HCT116 (cell line): ENCODE results near the gene LRRC3C. TPM values are rescaled to one million over a fixed set of nuclear protein-coding genes. Genes with fewer than 3 reads are reported as not detected.
A peak's percentile ranks its signal among the peaks of the same experiment; 100 is the strongest.

ENCODE experiments used
- ATAC-seq: fragments of 200-7000 bp; cut with Tn5 transposase; 2 replicates; pipeline ENCODE4 v1.9.1; 2020; ENCODE audit warnings: mild to moderate bottlenecking, moderate library complexity
- BruUV-seq: library from RNA; stranded (reverse); fragments of 400-500 nt; replicated peaks from 2 replicates; lab custom pipeline; 2021; lab: Mats Ljungman, UMichigan
- CTCF ChIA-PET: fragments of 300-600 bp; sonication (Branson Sonifier 250); formaldehyde crosslinking; loops from one replicate; lab custom pipeline; 2021; ENCODE audit warnings: antibody characterized with exemption; lab: Charles Lee
- POLR2A ChIA-PET: fragments of 300-600, 350-600 bp; sonication (Branson Sonifier 250); formaldehyde crosslinking; loops from one replicate; lab custom pipeline; 2021; ENCODE audit warnings: antibody characterized with exemption; lab: Charles Lee
- RAD21 ChIA-PET, 2 experiments: fragments of 300-600 bp; sonication (Branson Sonifier 250); formaldehyde crosslinking; loops; one replicate each; lab custom pipeline; 2023; ENCODE audit warnings: low total read pairs in 2 of 2; ENCODE audit not compliant: uncharacterized antibody in 2 of 2, unreplicated experiment in 2 of 2, low non-redundant PET in 1 of 2; lab: Charles Lee
- DNase-seq: peaks from one replicate; pipeline ENCODE4 v3.0.0-alpha.2; 2010; ENCODE audit warnings: low read depth, low spot score
- H2AFZ ChIP-seq: fragments of 200-600 bp; shearing (Covaris generic), sonication (generic); 2 replicates; pipeline ENCODE4 v1.6.1; 2017; ENCODE audit warnings: low read depth, mixed run types, mixed read lengths, antibody characterized with exemption, low read length; ENCODE audit not compliant: poor library complexity, severe bottlenecking
- H3K27ac ChIP-seq: 2 replicates; pipeline ENCODE4 v1.5.1; 2012; ENCODE audit warnings: low read depth, low read length
- H3K27me3 ChIP-seq: fragments of 200-600 bp; sonication (generic); 2 replicates; pipeline ENCODE4 v1.6.1; 2016; ENCODE audit warnings: mixed run types, low read length, mixed read lengths; ENCODE audit not compliant: insufficient read depth
- H3K36me3 ChIP-seq, 2 experiments: fragments of 200-500 bp in 1 of 2; fragments of 200-600 bp in 1 of 2; sonication (Bioruptor generic) in 1 of 2; sonication (generic) in 1 of 2; 2 replicates each; pipeline versions ENCODE4 v1.5.1 to v1.6.1; 2014 to 2016; ENCODE audit warnings: low read length in 2 of 2, inconsistent platforms in 1 of 2, mixed read lengths in 1 of 2, mixed run types in 1 of 2; ENCODE audit not compliant: insufficient read depth in 2 of 2, control insufficient read depth in 1 of 2
- H3K4me1 ChIP-seq, 2 experiments: fragments of 200-600 bp in 1 of 2; sonication (generic) in 1 of 2; 2 replicates each; pipeline versions ENCODE4 v1.5.1 to v1.6.1; 2012 to 2017; ENCODE audit warnings: low read length in 2 of 2, inconsistent platforms in 1 of 2, mild to moderate bottlenecking in 1 of 2, mixed read lengths in 1 of 2, mixed run types in 1 of 2, moderate library complexity in 1 of 2; ENCODE audit not compliant: insufficient read depth in 2 of 2, control insufficient read depth in 1 of 2
- H3K4me2 ChIP-seq: fragments of 200-600 bp; sonication (generic); 2 replicates; pipeline ENCODE4 v1.6.1; 2017; ENCODE audit warnings: mixed run types, low read length, mixed read lengths
- H3K4me3 ChIP-seq, 2 experiments: fragments of 200-600 bp in 1 of 2; sonication (generic) in 1 of 2; replicated peaks in 1 of 2; 2 replicates each; pipeline ENCODE4 v1.5.1; 2011 to 2016; ENCODE audit warnings: low read length in 2 of 2, control low read depth in 1 of 2, low read depth in 1 of 2, mild to moderate bottlenecking in 1 of 2, mixed read lengths in 1 of 2, mixed run types in 1 of 2
- H3K79me2 ChIP-seq: fragments of 200-600 bp; sonication (generic); 2 replicates; pipeline ENCODE4 v1.6.1; 2017; ENCODE audit warnings: mild to moderate bottlenecking, mixed run types, low read length, moderate library complexity, mixed read lengths; ENCODE audit not compliant: insufficient read depth
- H3K9ac ChIP-seq: fragments of 200-600 bp; sonication (generic); 2 replicates; pipeline ENCODE4 v1.6.1; 2016; ENCODE audit warnings: low read length, mixed read lengths
- H3K9me2 ChIP-seq: fragments of 200-600 bp; sonication (generic), shearing (Covaris generic); 2 replicates; pipeline ENCODE4 v1.6.1; 2017; ENCODE audit warnings: mixed run types, mild to moderate bottlenecking, moderate library complexity; ENCODE audit not compliant: insufficient read depth
- H3K9me3 ChIP-seq, 2 experiments: fragments of 200-500 bp in 1 of 2; fragments of 200-600 bp in 1 of 2; sonication (Bioruptor generic) in 1 of 2; sonication (generic) in 1 of 2; 2 replicates each; pipeline ENCODE4 v1.6.1; 2014 to 2017; ENCODE audit warnings: low read length in 2 of 2, mixed read lengths in 2 of 2, inconsistent platforms in 1 of 2, low read depth in 1 of 2, mild to moderate bottlenecking in 1 of 2, mixed run types in 1 of 2, moderate library complexity in 1 of 2; ENCODE audit not compliant: control insufficient read depth in 1 of 2, insufficient read depth in 1 of 2
- H4K20me1 ChIP-seq: fragments of 200-600 bp; sonication (generic), shearing (Covaris generic); 2 replicates; pipeline ENCODE4 v1.6.1; 2017; ENCODE audit warnings: mixed run types, mild to moderate bottlenecking, moderate library complexity; ENCODE audit not compliant: insufficient read depth
- CEBPB ChIP-seq: IDR thresholded peaks from 2 replicates; pipeline ENCODE4 v1.6.1; 2012; ENCODE audit warnings: low read depth
- EZH2 ChIP-seq: fragments of 200-600 bp; sonication (generic); IDR thresholded peaks from 2 replicates; pipeline ENCODE4 v1.6.1; 2017; ENCODE audit warnings: antibody characterized with exemption, mixed run types
- EZH2phosphoT487 ChIP-seq: fragments of 200-600 bp; IDR thresholded peaks from 2 replicates; pipeline ENCODE4 v1.6.1; 2018; ENCODE audit warnings: antibody characterized with exemption, borderline replicate concordance
- FOSL1 ChIP-seq: IDR thresholded peaks from 2 replicates; pipeline ENCODE4 v1.6.1; 2012; ENCODE audit warnings: low read depth
- JUND ChIP-seq: IDR thresholded peaks from 2 replicates; pipeline ENCODE4 v1.6.1; 2012
- POLR2AphosphoS5 ChIP-seq: IDR thresholded peaks from 2 replicates; pipeline ENCODE4 v1.6.1; 2011; ENCODE audit warnings: mild to moderate bottlenecking, low read depth, low read length, moderate library complexity
- RAD21 ChIP-seq: IDR thresholded peaks from 2 replicates; pipeline ENCODE4 v1.6.1; 2012; ENCODE audit warnings: low read depth, mild to moderate bottlenecking
- SP1 ChIP-seq: IDR thresholded peaks from 2 replicates; pipeline ENCODE4 v1.6.1; 2012; ENCODE audit warnings: low read depth
- TCF7L2 ChIP-seq: IDR thresholded peaks from 2 replicates; pipeline ENCODE4 v1.7.0; 2011; ENCODE audit warnings: borderline replicate concordance, inconsistent platforms; ENCODE audit not compliant: insufficient read depth, insufficient read length; ENCODE audit errors: extremely low read depth
- YY1 ChIP-seq: IDR thresholded peaks from 2 replicates; pipeline ENCODE4 v1.6.1; 2011; ENCODE audit warnings: low read length, low read depth, moderate library complexity, mild to moderate bottlenecking; ENCODE audit not compliant: insufficient replicate concordance; ENCODE audit errors: extremely low read depth
- ZFX ChIP-seq: fragments of 450-650 bp; IDR thresholded peaks from 2 replicates; pipeline ENCODE4 v1.6.1; 2017
- ZNF274 ChIP-seq: fragments of 200-500 bp; sonication (Bioruptor generic); IDR thresholded peaks from 2 replicates; pipeline ENCODE4 v1.6.1; 2014; ENCODE audit warnings: mild to moderate bottlenecking, low read depth, low read length, inconsistent platforms
- intact Hi-C: fragments of 100-400 bp; cut with micrococcal nuclease; formaldehyde crosslinking; loops from 2 replicates; pipeline ENCODE4 v1.10.0; 2022
- total RNA-seq: library from RNA; stranded (reverse); gene quantifications from one replicate; pipeline ENCODE4 v1.2.1, GENCODE V29; 2021; ENCODE audit not compliant: unreplicated experiment
- TF ChIP-seq, protein P1 (sequence below), 3 experiments: fragments of 200-600 bp in 1 of 3; sonication (generic) in 1 of 3; IDR thresholded peaks in 2 of 3; conservative IDR thresholded peaks in 1 of 3; 2 replicates each; pipeline ENCODE4 v1.5.1; 2012 to 2017; ENCODE audit warnings: low read depth in 2 of 3, low read length in 2 of 3, antibody characterized with exemption in 1 of 3, borderline replicate concordance in 1 of 3, control low read depth in 1 of 3, mild to moderate bottlenecking in 1 of 3, mixed read lengths in 1 of 3, mixed run types in 1 of 3, moderate library complexity in 1 of 3; ENCODE audit not compliant: insufficient read depth in 1 of 3
- TF ChIP-seq, protein P2 (sequence below): IDR thresholded peaks from 2 replicates; pipeline ENCODE4 v1.6.1; 2012; ENCODE audit warnings: low read depth

Gene LRRC3C
- total RNA-seq, 1 experiment from 2014 or later = not detected

GRCh38 chr17:39981207-39981741 is 53.7 kb downstream of the LRRC3C start (continued):
- TF ChIP-seq, protein P1, sequence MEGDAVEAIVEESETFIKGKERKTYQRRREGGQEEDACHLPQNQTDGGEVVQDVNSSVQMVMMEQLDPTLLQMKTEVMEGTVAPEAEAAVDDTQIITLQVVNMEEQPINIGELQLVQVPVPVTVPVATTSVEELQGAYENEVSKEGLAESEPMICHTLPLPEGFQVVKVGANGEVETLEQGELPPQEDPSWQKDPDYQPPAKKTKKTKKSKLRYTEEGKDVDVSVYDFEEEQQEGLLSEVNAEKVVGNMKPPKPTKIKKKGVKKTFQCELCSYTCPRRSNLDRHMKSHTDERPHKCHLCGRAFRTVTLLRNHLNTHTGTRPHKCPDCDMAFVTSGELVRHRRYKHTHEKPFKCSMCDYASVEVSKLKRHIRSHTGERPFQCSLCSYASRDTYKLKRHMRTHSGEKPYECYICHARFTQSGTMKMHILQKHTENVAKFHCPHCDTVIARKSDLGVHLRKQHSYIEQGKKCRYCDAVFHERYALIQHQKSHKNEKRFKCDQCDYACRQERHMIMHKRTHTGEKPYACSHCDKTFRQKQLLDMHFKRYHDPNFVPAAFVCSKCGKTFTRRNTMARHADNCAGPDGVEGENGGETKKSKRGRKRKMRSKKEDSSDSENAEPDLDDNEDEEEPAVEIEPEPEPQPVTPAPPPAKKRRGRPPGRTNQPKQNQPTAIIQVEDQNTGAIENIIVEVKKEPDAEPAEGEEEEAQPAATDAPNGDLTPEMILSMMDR (IDR thresholded peaks at IDR 0.05 in 2 of 3, conservative IDR thresholded peaks at IDR 0.05 in 1 of 3; ENCODE audit: borderline replicate concordance in 1 of 3, insufficient read depth in 1 of 3, low read depth in 2 of 3, low read length in 2 of 3) = no peak
- TF ChIP-seq EZH2phosphoT487 = no peak

DNA sequence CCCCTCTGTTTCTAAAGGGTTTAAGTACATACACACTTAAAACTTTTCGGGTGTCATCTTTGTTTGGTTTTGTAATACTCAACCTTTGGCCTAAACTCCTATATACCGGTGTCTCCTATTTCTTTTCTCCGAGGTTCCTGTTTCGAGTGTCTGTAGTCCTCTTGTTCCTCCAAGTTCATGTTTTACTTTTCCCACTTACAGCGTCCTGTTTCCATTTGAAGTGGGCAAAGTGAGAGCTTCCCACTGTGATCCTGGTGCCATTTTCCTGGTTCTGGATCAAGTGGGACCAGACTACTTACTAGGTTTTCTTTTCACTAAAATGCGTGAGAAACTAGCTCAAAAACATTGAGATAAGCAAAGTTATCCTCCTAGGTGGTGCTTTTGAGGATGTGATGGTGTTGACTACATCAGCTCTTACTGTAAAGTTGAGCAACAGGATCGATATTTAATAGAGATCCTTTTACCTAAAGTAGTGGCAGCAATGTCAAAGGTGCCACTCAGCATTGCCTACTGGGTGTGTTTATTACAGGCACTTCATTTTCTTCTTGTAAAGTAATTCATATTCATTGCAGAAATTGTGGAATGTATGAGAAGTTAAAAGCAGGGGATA is 54.3 kb downstream of the LRRC3C start:
- Histone ChIP-seq H3K4me3 (peak overlapping the region; percentile 90 to 100), H3K9ac (peak overlapping the region; percentile 98), H3K27me3 (no peaks in the 10 kb centered on the region), H3K36me3 (peaks cover 17 to 32% of the 10 kb centered on the region in 2 experiments; a peak in 3 of 4 replicates), H3K27ac (peak overlapping the region; percentile 94; the same call in 1 of the 2 replicates), H3K9me2 (no peaks in the 10 kb centered on the region), H2AFZ (no peak overlapping the region), H3K9me3 (no peaks in the 10 kb centered on the region), H4K20me1 (peaks cover 15% of the 10 kb centered on the region; the same call in 1 of the 2 replicates), H3K79me2 (peaks cover 50% of the 10 kb centered on the region), H3K4me1 (peaks cover 13 to 25% of the 10 kb centered on the region in 2 experiments; a peak in 3 of 4 replicates), H3K4me2 (peak overlapping the region; percentile 96)
- TF ChIP-seq ZNF274 = no peak
- TF ChIP-seq YY1 = no peak
- no peak for TF ChIP-seq CEBPB
- TF ChIP-seq FOSL1 = no peak
- TF ChIP-seq, protein P2, sequence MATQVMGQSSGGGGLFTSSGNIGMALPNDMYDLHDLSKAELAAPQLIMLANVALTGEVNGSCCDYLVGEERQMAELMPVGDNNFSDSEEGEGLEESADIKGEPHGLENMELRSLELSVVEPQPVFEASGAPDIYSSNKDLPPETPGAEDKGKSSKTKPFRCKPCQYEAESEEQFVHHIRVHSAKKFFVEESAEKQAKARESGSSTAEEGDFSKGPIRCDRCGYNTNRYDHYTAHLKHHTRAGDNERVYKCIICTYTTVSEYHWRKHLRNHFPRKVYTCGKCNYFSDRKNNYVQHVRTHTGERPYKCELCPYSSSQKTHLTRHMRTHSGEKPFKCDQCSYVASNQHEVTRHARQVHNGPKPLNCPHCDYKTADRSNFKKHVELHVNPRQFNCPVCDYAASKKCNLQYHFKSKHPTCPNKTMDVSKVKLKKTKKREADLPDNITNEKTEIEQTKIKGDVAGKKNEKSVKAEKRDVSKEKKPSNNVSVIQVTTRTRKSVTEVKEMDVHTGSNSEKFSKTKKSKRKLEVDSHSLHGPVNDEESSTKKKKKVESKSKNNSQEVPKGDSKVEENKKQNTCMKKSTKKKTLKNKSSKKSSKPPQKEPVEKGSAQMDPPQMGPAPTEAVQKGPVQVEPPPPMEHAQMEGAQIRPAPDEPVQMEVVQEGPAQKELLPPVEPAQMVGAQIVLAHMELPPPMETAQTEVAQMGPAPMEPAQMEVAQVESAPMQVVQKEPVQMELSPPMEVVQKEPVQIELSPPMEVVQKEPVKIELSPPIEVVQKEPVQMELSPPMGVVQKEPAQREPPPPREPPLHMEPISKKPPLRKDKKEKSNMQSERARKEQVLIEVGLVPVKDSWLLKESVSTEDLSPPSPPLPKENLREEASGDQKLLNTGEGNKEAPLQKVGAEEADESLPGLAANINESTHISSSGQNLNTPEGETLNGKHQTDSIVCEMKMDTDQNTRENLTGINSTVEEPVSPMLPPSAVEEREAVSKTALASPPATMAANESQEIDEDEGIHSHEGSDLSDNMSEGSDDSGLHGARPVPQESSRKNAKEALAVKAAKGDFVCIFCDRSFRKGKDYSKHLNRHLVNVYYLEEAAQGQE = no peak
- no peak for TF ChIP-seq RAD21
- TF ChIP-seq POLR2AphosphoS5 = no peak
- no peak for TF ChIP-seq ZFX
- TF ChIP-seq TCF7L2 = no peak
- TF ChIP-seq EZH2phosphoT487 = no peak
- no peak for TF ChIP-seq SP1
- no peak for TF ChIP-seq JUND
- no peak for TF ChIP-seq EZH2
- ChIA-PET CTCF (interaction anchor here (0.6 kb wide), 1 partner anchor 56 kb away, joined by 3 read pairs; no protein-coding TSS in a partner anchor), RAD21 (no interaction called here), POLR2A (no interaction called here)
- ATAC-seq (no peak), DNase-seq (no peak)
- intact Hi-C loops = loop anchor here (5.0 kb wide), 2 partner anchors 110 to 360 kb away; no protein-coding TSS in a partner anchor
- no TSS peak for BruUV-seq
